Measurements from ENCODE around the gene GPS1.

Gene GPS1

GRCh38 chr17:82081966-82082365, 30.3 kb downstream of the GPS1 start:
- H3K79me2 ChIP-seq (ENCODE audit: insufficient read depth, low read length) = no peaks in the 10 kb centered on the region
- H2AFZ ChIP-seq (ENCODE audit: low read length) = no peak overlapping the region
- H3K4me2 ChIP-seq (ENCODE audit: low read depth, low read length, poor library complexity, severe bottlenecking) = no peak overlapping the region

DNA sequence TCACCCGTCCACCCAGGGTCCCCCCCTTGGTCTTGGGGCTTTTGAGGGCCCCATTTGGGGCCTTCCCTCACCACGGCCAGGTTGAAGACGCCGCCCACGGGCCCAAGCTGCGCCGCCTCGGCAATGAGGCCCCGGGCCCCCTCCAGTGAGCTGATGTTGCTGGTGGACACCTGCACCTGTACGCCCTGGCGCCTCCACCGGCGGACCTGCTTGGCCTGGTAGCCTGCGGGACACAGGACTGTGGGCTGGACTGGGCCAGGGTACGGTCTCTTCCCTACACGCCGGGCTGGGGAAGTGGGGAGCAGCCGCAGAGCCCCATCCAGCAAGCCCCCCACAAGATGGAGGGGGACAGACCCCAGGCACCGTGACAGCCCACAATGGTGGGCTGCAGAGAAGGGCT, 30.8 kb downstream of the GPS1 start:
- Histone ChIP-seq H3K36me3 (ENCODE audit: insufficient read depth, low read length) (peaks cover 87% of the 10 kb centered on the region; the same call in 1 of the 2 replicates), H3F3A (ENCODE audit: low read depth) (no peaks in the 10 kb centered on the region), H3K4me2 (ENCODE audit: low read depth, low read length, poor library complexity, severe bottlenecking) (no peak overlapping the region), H3K4me3 (ENCODE audit: low read length, poor library complexity, severe bottlenecking) (no peak overlapping the region), H3K79me2 (ENCODE audit: insufficient read depth, low read length) (no peaks in the 10 kb centered on the region), H3K9me3 (ENCODE audit: insufficient read depth, low read depth, low read length) (no peaks in the 10 kb centered on the region), H3K4me1 (ENCODE audit: insufficient read depth, low read length, poor library complexity, severe bottlenecking) (no peaks in the 10 kb centered on the region), H4K20me1 (ENCODE audit: insufficient read depth, low read length, poor library complexity, severe bottlenecking) (peaks cover 9% of the 10 kb centered on the region), H3K9me2 (replicated peaks; ENCODE audit: low read depth, low read length) (no peaks in the 10 kb centered on the region), H2AFZ (ENCODE audit: low read length) (no peak overlapping the region), H3K27me3 (ENCODE audit: insufficient read depth, low read length, poor library complexity, severe bottlenecking) (no peaks in the 10 kb centered on the region), H3K9ac (ENCODE audit: low read depth, low read length, poor library complexity, severe bottlenecking) (no peak overlapping the region)
- TF ChIP-seq, protein P1, sequence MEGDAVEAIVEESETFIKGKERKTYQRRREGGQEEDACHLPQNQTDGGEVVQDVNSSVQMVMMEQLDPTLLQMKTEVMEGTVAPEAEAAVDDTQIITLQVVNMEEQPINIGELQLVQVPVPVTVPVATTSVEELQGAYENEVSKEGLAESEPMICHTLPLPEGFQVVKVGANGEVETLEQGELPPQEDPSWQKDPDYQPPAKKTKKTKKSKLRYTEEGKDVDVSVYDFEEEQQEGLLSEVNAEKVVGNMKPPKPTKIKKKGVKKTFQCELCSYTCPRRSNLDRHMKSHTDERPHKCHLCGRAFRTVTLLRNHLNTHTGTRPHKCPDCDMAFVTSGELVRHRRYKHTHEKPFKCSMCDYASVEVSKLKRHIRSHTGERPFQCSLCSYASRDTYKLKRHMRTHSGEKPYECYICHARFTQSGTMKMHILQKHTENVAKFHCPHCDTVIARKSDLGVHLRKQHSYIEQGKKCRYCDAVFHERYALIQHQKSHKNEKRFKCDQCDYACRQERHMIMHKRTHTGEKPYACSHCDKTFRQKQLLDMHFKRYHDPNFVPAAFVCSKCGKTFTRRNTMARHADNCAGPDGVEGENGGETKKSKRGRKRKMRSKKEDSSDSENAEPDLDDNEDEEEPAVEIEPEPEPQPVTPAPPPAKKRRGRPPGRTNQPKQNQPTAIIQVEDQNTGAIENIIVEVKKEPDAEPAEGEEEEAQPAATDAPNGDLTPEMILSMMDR (conservative IDR thresholded peaks at IDR 0.05; ENCODE audit: low read length) = no peak
- TF ChIP-seq EZH2phosphoT487 (IDR thresholded peaks at IDR 0.05; ENCODE audit: borderline replicate concordance) = no peak

More at GRCh38 chr17:82081966-82082365, 30.3 kb downstream of the GPS1 start:
- TF ChIP-seq, protein P1 (conservative IDR thresholded peaks at IDR 0.05; ENCODE audit: low read length) = no peak
- no peak for TF ChIP-seq EZH2phosphoT487 (IDR thresholded peaks at IDR 0.05; ENCODE audit: borderline replicate concordance)
- Histone ChIP-seq H3K9me3 (ENCODE audit: insufficient read depth, low read depth, low read length) (no peaks in the 10 kb centered on the region), H3K27me3 (ENCODE audit: insufficient read depth, low read length, poor library complexity, severe bottlenecking) (no peaks in the 10 kb centered on the region), H3K4me1 (ENCODE audit: insufficient read depth, low read length, poor library complexity, severe bottlenecking) (no peaks in the 10 kb centered on the region), H4K20me1 (ENCODE audit: insufficient read depth, low read length, poor library complexity, severe bottlenecking) (peaks cover 9% of the 10 kb centered on the region), H3K4me3 (ENCODE audit: low read length, poor library complexity, severe bottlenecking) (no peak overlapping the region), H3K9me2 (replicated peaks; ENCODE audit: low read depth, low read length) (no peaks in the 10 kb centered on the region), H3F3A (ENCODE audit: low read depth) (no peaks in the 10 kb centered on the region), H3K9ac (ENCODE audit: low read depth, low read length, poor library complexity, severe bottlenecking) (no peak overlapping the region), H3K36me3 (ENCODE audit: insufficient read depth, low read length) (peaks cover 82% of the 10 kb centered on the region; the same call in 1 of the 2 replicates)

DNA sequence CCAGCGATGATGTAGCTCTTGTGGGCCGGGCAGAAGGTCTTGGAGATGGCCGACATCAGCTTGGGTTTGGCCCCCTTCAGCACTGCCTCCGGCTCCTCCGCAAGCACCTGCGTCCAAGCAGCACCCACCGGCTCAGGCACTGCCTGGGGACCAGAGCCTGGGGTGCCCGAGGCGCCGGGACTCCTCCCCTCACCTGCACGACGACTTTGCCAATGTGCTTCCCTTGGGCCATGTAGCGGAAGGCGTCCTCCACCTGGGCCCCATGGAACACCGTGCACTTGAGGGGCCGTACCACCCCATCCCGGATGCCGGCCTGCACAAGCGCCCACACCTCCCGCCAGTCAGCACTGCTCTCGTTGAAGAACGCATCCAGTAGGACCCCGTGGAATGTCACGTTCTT, 31.3 kb downstream of the GPS1 start:
- Histone ChIP-seq H3K9ac (ENCODE audit: low read depth, low read length, poor library complexity, severe bottlenecking) (no peak overlapping the region), H3K79me2 (ENCODE audit: insufficient read depth, low read length) (peaks cover under 1% of the 10 kb centered on the region; the same call in 1 of the 2 replicates), H3K9me3 (ENCODE audit: insufficient read depth, low read depth, low read length) (no peaks in the 10 kb centered on the region), H3K27me3 (ENCODE audit: insufficient read depth, low read length, poor library complexity, severe bottlenecking) (no peaks in the 10 kb centered on the region), H4K20me1 (ENCODE audit: insufficient read depth, low read length, poor library complexity, severe bottlenecking) (peaks cover 10% of the 10 kb centered on the region), H3F3A (ENCODE audit: low read depth) (no peaks in the 10 kb centered on the region), H3K36me3 (ENCODE audit: insufficient read depth, low read length) (peaks cover 92% of the 10 kb centered on the region; the same call in 1 of the 2 replicates), H3K9me2 (replicated peaks; ENCODE audit: low read depth, low read length) (no peaks in the 10 kb centered on the region), H3K4me3 (ENCODE audit: low read length, poor library complexity, severe bottlenecking) (no peak overlapping the region), H3K4me2 (ENCODE audit: low read depth, low read length, poor library complexity, severe bottlenecking) (no peak overlapping the region), H3K4me1 (ENCODE audit: insufficient read depth, low read length, poor library complexity, severe bottlenecking) (no peaks in the 10 kb centered on the region), H2AFZ (ENCODE audit: low read length) (no peak overlapping the region)
- TF ChIP-seq EZH2phosphoT487 (IDR thresholded peaks at IDR 0.05; ENCODE audit: borderline replicate concordance) = no peak
- TF ChIP-seq, protein P1 (conservative IDR thresholded peaks at IDR 0.05; ENCODE audit: low read length) = no peak
